C4-2B (cell line): ENCODE results near the gene CAB39L.

ENCODE experiments used
- CTCF ChIP-seq: fragments of 450-650 bp; conservative IDR thresholded peaks from 2 replicates; pipeline ENCODE4 v1.5.1; 2017; ENCODE audit warnings: mild to moderate bottlenecking
- ZFX ChIP-seq: fragments of 450-650 bp; IDR thresholded peaks from 2 replicates; pipeline ENCODE4 v1.6.1; 2017

DNA sequence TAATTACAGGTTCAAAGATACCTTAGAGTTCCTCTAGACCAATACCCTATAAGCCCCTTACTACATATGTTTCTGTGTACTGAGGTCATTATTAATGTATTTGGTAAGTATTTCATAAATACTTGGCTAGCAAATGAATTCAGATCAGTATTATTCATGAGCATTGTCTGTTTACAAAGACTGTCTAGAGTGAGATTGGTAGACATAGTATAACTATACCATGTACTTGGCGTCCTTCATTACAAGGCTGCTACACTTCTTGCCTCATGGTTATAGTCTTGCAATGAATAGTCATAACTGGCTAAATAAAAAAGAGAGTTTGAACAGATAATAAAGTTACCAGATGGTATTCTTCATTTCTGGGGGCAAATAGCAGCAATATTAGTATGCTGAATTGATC lies 12.3 kb upstream of the CAB39L start:
- no peak for TF ChIP-seq CTCF
- no peak for TF ChIP-seq ZFX
